Prostate gland (tissue), 2 donors: Measurements from ENCODE around the gene PAPLN. TPM values are rescaled to one million over a fixed set of nuclear protein-coding genes. Genes with fewer than 3 reads are reported as not detected.

ENCODE experiments used
- DNase-seq: peaks from one replicate; pipeline ENCODE4 v3.0.0-alpha.2; 2019; ENCODE audit warnings: low spot score
- H3K27ac ChIP-seq, 2 donors: fragments of 200-600 bp; sonication (generic); 2 replicates each; pipeline ENCODE4 v1.5.1; 2017 to 2019
- H3K27me3 ChIP-seq: fragments of 200-600 bp; sonication (generic); replicated peaks from 2 replicates; pipeline ENCODE4 v1.5.1; 2019; ENCODE audit not compliant: insufficient read depth
- H3K36me3 ChIP-seq, 2 donors: fragments of 200-600 bp; sonication (generic); 1 replicate in 1 of 2; 2 replicates in 1 of 2; pipeline versions ENCODE4 v1.5.1 to v1.8.1; 2017 to 2019
- H3K4me1 ChIP-seq: fragments of 200-600 bp; sonication (generic); replicated peaks from 2 replicates; pipeline ENCODE4 v1.5.1; 2019
- H3K4me3 ChIP-seq, 2 donors: fragments of 200-600 bp; sonication (generic); 2 replicates each; pipeline ENCODE4 v1.5.1; 2017 to 2019
- H3K9me3 ChIP-seq: fragments of 200-600 bp; sonication (generic); 2 replicates; pipeline ENCODE4 v1.5.1; 2017
- CTCF ChIP-seq, 4 experiments: fragments of 200-600 bp in 2 of 4; fragments of 450-650 bp in 2 of 4; sonication (generic) in 2 of 4; IDR thresholded peaks; 1 replicate in 3 of 4; 2 replicates in 1 of 4; pipeline ENCODE4 v1.5.1; 2016 to 2019; ENCODE audit warnings: antibody characterized with exemption in 4 of 4, mild to moderate bottlenecking in 2 of 4, moderate library complexity in 2 of 4
- POLR2A ChIP-seq: fragments of 450-650 bp; IDR thresholded peaks from one replicate; pipeline ENCODE4 v1.6.1; 2016; ENCODE audit warnings: antibody characterized with exemption, mild to moderate bottlenecking
- POLR2AphosphoS5 ChIP-seq: sonication (generic); formaldehyde crosslinking; IDR thresholded peaks from one replicate; pipeline ENCODE4 v1.6.1; 2017; ENCODE audit warnings: antibody characterized with exemption
- WGBS: methylation state at CpG from one replicate; pipeline ENCODE4 v1.1.5; 2018; 5-methylcytosine and 5-hydroxymethylcytosine counted together
- intact Hi-C: fragments of 100-400 bp; cut with DNase I; formaldehyde crosslinking; loops from one replicate; pipeline ENCODE4 v1.14.2; 2022
- total RNA-seq, 2 donors: library from RNA; depleted of rRNA; stranded (reverse); fragments of >200 nt; gene quantifications; one replicate each; pipeline ENCODE4 v1.1.0, GENCODE V29; 2016

Gene PAPLN
- total RNA-seq, 2 donors from 2014 or later, result 10.7 to 33.1 TPM

GRCh38 chr14:73277376-73277775 lies 40.1 kb downstream of the PAPLN start:
- Histone ChIP-seq H3K27me3 (no peaks in the 10 kb centered on the region), H3K36me3 (no peaks in the 10 kb centered on the region), H3K27ac (no peak overlapping the region), H3K9me3 (no peaks in the 10 kb centered on the region), H3K4me3 (no peak overlapping the region), H3K4me1 (no peaks in the 10 kb centered on the region)
- TF ChIP-seq POLR2AphosphoS5, result no peak
- no peak for TF ChIP-seq POLR2A
- TF ChIP-seq CTCF (IDR thresholded peaks at IDR 0.05), result no peak
- intact Hi-C loops, result no loop called here
- WGBS, result 86% methylated on average over 2 of the region's 2 CpGs
- no peak for DNase-seq

- Histone ChIP-seq H3K27me3 (no peaks in the 10 kb centered on the region), H3K9me3 (no peaks in the 10 kb centered on the region), H3K4me1 (no peaks in the 10 kb centered on the region), H3K36me3 (no peaks in the 10 kb centered on the region), H3K27ac (no peak overlapping the region), H3K4me3 (no peak overlapping the region)
- WGBS, result 98% methylated on average over 5 of the region's 5 CpGs
- TF ChIP-seq POLR2A (no peak), POLR2AphosphoS5 (no peak), CTCF (IDR thresholded peaks at IDR 0.05) (no peak)
- DNase-seq, result no peak
- intact Hi-C loops, result no loop called here
Measured at GRCh38 chr14:73280903-73281302, 43.6 kb downstream of the PAPLN start.

- WGBS, result 47% methylated on average over 12 of the region's 12 CpGs
- no peak for DNase-seq
- no peak for TF ChIP-seq POLR2AphosphoS5
- Histone ChIP-seq H3K4me3 (no peak overlapping the region), H3K36me3 (no peaks in the 10 kb centered on the region), H3K4me1 (no peaks in the 10 kb centered on the region), H3K27ac (no peak overlapping the region), H3K9me3 (no peaks in the 10 kb centered on the region), H3K27me3 (no peaks in the 10 kb centered on the region)
- intact Hi-C loops, result no loop called here
Measured at GRCh38 chr14:73283608-73284379, 46.5 kb downstream of the PAPLN start.

GRCh38 chr14:73285979-73286378 lies 48.7 kb downstream of the PAPLN start:
- no peaks in the 10 kb centered on the region for H3K9me3 ChIP-seq
- no peak overlapping the region for H3K4me3 ChIP-seq
- intact Hi-C loops, result loop anchor here (5.0 kb wide), 1 partner anchor 114 kb away; no protein-coding TSS in a partner anchor
- no peak for DNase-seq
- H3K4me1 ChIP-seq, result no peaks in the 10 kb centered on the region
- no peaks in the 10 kb centered on the region for H3K27me3 ChIP-seq
- WGBS, result 94% methylated on average over 1 of the region's 1 CpG
- no peaks in the 10 kb centered on the region for H3K36me3 ChIP-seq
- no peak for TF ChIP-seq POLR2A
- TF ChIP-seq CTCF (IDR thresholded peaks at IDR 0.05), result no peak
- TF ChIP-seq POLR2AphosphoS5, result no peak
- no peak overlapping the region for H3K27ac ChIP-seq

GRCh38 chr14:73286598-73286997 lies 49.3 kb downstream of the PAPLN start:
- DNase-seq, result no peak
- Histone ChIP-seq H3K9me3 (no peaks in the 10 kb centered on the region), H3K4me3 (no peak overlapping the region), H3K27me3 (no peaks in the 10 kb centered on the region), H3K36me3 (no peaks in the 10 kb centered on the region), H3K27ac (no peak overlapping the region), H3K4me1 (no peaks in the 10 kb centered on the region)
- 52% methylated on average over 2 of the region's 2 CpGs for WGBS
- TF ChIP-seq POLR2A (no peak), POLR2AphosphoS5 (no peak), CTCF (IDR thresholded peaks at IDR 0.05) (no peak)
- intact Hi-C loops, result loop anchor here (5.0 kb wide), 1 partner anchor 114 kb away; no protein-coding TSS in a partner anchor
